HG02884 (cell line): Measurements from ENCODE around the gene ASGR1.
"Not testable (repeated sequence)": the region's sequence is repeated elsewhere in the genome, so short reads cannot be mapped to it uniquely, and the experiment has no call there.

Experiments used
- ATAC-seq: cut with Tn5 transposase; IDR thresholded peaks from one replicate; pipeline ENCODE4 v1.9.1; 2021; ENCODE audit warnings: mild to moderate bottlenecking, moderate library complexity; ENCODE audit not compliant: unreplicated experiment

The ASGR1 gene

DNA sequence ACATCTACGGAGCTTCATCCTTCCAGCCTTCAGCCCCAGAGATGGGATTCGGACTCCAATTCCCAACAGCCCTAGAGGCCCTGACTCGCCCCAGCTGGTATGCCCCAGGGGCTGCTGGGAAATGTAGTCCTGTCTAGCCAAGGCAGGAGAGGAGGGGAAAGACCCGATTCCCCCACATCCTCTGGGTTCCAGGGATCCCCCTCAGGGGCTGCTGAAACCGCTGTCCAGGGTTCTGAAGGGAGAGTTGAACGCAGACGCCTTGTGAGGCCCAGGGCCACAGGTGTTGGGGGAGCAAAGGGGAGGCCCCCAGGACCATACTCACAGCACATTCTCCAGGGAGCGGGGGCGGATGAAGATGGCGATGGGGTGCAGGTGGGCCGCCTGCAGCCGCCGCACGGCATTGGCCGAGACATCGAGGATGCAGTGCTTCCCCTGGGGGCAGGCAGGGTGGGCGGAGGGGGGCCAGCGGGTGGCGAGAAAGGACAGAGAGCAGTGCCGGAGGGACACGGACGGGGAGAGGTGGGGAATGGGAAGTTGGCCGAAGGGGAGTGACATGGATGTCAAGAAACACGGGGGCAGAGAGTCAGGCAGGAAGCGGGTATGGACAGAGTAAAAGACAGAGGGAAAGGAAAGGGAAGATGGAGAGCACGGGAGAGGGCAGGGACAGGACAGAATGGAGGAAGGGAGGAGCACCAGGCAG, 12.6 kb upstream of the ASGR1 start:
- ATAC-seq, result no peak

DNA sequence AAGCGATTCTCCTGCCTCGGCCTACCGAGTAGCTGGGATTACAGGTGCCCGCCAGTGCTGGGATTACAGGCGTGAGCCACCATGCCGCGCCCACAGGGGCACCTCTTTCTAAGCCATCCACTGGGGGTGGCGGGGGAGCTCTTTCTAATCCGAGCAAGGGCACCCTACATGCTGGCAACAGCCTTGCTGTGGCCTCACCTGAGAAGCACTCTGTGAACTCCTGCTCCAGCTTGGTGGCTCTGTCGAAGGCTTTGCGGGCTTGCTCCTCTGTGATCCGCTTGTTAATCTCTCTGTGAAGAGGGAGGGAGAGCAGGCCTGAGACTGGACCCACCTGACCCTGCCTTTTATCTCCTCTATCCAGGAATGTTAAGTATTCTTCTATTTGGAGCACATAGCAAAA, 11.9 kb upstream of the ASGR1 start:
- no peak for ATAC-seq

DNA sequence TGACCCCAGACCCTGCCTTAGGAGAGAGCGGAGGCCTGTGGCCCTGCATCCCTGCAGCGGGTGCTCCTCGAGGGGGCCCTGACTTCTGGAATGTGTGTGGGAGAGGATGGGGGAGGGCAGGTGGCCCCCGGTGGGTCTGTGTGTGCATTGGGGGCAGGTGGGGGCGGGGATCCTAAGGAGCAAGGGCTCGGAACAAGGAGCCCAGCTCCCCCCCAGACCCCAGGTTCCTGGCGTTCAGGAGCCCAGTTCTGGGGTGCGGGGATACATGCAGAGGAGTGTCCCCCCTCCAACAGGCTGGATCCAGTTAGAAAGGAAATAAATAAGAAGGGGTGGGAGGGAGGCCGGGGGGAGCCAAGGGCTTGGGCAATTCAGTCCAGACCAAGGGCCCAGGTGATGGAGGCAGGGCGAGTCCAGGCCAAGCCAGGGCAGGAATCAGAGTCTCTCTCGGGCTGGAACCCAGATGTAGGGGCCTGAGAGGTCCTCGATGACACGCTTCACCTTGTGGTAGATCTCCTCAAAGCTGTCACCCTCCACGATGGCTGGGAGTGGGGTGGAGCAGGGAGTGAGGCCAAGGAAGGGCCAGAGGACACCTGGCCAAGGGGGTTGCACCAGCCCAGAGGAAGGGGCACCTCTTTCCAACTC, 11.2 kb upstream of the ASGR1 start:
- no peak for ATAC-seq

DNA sequence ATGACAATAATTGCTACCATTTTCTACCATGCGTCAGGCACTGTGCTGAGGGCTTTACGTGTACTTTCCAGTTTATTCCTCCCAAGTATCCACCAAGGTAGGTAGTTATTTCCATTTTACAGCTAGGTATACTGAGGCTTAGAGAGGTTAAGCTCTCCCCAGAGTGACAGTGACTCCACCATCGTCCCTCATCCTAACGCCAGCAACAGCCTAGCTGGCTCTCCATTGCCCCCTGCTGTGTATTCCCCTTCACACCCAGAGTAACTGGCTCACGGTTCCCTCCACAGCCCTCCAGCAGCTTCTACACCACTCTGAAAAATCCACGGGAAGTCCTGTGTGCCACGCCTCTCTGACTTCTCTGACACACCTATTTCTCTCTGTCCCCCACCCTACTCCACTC, 7.1 kb upstream of the ASGR1 start:
- no peak for ATAC-seq

DNA sequence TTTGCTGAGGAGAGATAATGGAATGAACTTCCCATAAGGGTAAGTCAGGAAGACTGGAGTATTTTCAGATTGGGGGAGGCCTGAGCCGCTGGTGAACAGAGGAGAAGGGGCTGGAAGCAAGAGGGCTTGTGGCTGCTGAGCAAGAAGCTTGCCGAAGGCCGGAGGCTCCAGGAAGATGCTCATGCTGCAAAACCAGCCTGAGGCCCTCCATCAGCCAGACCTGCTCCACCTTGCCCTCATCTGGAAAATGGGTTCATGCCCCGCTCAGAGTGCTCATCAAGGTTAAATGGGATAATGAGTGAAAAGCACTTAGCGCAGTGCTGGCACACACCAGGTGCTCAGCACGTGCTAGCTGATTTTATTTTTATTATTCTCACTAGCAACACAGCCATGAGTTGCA, 5.5 kb upstream of the ASGR1 start:
- ATAC-seq, result no peak

DNA sequence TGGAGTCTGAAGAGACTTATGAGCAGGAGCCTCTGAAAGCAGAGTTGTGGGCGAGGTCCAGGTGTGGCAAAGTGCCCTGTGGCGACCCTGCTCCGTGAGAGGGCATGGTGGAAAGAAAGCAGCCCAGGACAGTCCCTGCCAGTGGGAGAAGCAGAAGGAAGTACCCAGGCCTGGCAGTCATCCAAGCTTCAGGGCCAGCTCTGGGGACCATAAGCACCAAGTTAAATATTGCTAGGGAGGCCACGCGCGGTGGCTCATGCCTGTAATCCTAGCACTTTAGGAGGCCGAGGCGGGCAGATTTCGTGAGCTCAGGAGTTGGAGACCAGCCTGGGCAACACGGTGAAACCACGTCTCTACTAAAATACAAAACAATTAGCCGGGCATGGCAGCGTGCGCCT, 4.9 kb upstream of the ASGR1 start:
- no peak for ATAC-seq

DNA sequence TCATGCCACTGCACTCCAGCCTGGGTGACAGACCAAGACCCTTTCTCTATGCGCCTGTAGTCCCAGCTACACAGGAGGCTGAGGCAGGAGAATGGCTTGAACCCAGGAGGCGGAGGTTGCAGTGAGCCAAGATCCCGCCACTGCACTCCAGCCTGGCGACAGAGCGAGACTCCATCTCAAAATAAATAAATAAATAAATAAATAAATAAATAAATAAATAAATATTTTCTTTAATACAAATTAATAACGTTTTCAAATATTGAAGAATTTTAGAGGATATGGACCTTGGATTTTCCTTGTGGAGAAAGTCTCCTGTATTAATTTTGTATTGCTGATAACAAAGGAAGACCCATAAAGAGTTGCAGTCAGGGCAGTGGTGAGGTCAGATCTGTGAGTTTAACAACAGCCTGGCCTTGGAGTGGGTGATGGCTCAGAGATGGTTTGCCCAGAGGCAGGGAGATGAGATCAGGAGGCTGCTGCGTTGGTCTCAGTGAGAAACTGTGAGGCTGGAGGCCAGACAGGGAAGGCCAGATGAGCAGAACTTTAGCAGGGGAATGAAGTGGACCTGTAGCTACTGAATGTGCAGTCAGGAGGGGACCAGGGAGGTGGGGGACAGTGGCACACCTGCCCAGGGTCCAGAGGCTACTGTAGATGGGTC, 4.4 kb upstream of the ASGR1 start:
- no peak for ATAC-seq

DNA sequence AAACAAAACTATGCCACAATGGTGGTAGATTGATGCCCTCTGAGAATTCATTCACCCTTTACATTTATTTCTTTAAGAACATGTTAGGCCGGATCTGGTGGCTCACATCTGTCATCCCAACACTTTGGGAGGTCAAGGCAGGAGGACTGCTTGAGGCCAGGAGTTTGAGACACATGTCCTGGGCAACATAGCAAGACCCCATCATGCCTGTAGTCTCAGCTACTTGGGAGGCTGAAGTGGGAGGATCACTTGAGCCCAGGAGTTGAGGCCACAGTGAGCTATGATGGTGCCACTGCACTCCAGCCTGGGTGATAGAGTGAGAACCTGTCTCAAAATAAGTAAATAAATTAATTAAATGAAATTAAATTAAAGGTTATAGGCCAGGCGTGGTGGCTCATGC, 2.9 kb upstream of the ASGR1 start:
- not testable (repeated sequence) for ATAC-seq

DNA sequence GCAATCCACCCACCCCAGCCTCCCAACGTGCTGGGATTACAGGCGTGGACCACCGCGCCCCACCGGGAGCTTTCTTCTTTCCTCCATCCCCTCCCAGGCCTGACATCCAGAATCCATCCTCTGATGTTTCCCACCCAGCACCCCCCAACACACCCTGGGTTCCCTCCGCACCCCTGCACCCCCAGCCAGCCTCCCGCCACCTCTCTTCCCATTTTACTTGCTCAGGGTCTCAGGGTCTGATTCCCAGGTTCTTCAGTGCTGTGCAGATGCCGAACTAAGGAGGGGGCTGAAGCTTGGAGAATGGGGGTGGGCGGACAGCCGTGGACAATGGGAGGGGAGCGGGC, 225 bp downstream of the ASGR1 start:
- ATAC-seq, result no peak

DNA sequence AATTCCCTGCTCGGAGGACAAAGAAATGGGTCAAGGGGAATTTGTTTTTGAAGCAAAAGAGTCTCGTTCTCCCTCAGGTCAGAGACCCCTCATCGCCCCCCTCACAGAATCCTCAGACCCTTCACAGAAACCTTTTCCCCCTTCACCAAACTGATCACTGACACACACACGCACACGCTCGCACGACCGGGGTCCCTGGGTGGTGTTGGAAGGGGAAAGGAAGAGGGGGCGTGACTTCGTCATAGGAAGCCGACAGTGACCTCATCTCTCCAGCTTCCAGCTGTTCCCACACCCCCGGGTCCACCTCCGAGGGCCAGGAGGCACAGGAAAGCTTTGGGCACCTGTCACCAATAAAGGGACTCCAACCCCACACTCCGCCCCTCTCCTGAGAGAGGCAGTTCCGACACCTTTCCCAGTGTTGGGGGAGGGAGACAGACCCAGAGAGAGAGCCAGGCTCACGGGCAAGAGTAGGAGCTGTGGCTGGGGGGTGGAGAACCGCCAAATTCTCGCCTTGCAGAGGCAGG, 1.2 kb downstream of the ASGR1 start:
- no peak for ATAC-seq

DNA sequence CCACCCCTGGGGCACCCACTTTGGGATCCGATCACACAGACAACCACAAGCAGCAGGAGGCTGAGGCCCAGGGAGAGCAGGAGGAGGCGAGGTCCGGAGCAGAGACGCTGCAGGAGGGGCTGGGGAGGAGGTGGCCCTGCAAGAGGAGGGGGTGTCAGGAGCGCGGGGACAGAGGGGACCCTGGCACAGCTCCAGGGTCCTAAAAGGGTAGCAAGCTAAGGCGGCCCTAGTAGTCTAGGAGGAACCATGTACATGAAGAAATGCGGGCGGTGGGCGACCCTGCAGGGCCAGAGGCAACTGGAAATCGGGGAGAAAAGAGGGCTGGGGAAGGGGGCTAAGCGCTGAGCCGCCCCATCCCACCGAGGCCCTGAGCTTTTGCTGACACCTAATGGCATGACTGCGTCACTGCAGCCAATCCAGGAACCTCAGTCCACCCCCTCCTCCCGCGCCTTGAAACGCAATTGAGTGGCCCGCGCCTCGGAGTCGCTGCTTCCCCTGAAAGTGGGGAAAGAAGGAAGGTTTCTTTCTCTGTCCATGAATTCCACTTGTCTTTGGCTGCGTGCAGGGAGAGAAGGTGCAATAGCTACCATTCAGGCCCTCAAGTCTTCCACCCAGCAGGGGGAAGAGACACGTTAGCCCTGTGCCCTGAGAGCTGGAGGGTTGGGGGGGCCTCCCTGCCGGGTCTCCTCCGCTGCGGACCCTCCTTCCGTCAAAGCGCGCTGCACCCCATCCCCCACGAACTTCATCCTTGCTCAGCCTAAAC, 1.8 kb downstream of the ASGR1 start:
- ATAC-seq, result no peak

DNA sequence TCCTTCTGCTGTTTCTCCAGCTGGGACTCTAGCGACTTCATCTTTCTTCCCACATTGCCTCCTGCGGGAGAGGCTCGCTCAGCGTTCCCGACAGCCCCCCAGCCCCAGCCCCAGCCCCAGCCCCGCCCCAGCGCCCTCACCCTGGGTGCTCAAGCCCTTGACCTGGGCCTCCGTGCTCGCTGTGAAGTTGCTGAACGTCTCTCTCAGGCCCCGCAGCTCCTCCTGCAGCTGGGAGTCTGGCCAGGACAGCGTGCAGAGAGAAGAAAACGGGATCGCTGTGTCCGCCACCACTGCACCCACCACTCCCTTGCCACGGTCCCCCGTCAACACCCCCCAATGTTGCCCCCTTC, 2.4 kb downstream of the ASGR1 start:
- ATAC-seq, result no peak

DNA sequence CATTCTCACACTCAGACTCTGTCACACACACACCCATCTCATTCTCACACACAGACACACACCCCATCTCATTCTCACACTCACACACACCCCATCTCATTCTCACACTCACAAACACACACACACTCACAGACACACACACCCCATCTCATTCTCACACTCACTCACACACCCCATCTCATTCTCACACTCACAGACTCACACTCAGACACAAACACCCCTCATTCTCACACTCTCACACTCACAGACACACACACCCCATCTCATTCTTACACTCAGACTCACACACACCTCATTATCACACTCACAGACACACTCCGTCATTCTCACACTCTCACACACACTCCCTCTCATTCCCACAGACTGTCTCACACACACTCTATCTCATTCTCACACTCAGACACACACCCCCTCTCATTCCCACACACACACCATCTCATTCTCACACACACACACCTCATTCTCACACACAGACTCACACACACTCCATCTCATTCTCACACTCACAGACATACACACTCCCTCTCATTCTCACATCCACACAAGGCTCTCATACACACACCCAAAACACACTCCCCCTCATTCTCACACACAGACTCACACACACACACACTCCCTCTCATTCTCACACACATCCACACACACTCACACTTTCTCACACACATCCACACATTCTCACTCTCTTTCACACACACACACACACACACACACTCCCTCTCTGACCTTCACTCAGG, 2.9 kb downstream of the ASGR1 start:
- ATAC-seq, result no peak

DNA sequence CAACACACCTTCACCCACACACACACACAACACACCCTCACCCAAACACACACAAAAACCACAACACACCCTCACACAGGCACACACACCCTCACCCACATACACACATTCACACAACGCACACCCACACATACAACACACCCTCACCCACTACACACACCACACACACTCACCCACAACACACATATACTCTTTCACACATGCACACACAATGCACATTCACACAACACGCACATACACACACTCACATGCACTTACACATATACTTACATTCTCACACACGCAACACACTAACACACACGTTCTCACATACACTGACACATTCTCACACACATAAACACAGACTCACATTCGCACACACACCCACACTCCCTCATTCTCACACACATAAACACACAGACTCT, 3.8 kb downstream of the ASGR1 start:
- no peak for ATAC-seq

DNA sequence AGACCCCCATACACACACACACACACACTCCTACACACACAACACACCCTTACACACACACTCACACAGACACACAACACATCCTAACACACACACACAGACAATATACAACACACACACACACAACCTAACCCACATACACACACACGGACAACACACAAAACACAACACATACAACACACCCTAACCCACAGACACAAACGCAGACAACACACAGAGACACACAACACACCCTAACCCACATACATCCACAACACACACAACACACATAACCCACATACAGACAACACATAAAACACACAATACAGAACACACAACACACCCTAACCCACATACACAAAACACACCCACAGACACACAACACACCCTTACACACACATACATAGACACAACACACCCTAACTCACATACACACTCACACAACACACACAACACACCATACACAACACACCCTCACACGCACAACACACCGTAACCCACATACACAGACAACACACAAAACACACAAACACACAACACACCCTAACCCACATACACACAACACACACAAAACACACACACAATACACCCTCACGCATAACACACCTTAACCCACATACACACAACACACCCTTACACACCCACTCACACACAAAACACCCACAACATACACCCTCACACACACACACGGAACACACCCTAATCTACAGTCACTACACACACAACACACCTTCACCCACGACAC, 4.4 kb downstream of the ASGR1 start:
- ATAC-seq, result no peak

DNA sequence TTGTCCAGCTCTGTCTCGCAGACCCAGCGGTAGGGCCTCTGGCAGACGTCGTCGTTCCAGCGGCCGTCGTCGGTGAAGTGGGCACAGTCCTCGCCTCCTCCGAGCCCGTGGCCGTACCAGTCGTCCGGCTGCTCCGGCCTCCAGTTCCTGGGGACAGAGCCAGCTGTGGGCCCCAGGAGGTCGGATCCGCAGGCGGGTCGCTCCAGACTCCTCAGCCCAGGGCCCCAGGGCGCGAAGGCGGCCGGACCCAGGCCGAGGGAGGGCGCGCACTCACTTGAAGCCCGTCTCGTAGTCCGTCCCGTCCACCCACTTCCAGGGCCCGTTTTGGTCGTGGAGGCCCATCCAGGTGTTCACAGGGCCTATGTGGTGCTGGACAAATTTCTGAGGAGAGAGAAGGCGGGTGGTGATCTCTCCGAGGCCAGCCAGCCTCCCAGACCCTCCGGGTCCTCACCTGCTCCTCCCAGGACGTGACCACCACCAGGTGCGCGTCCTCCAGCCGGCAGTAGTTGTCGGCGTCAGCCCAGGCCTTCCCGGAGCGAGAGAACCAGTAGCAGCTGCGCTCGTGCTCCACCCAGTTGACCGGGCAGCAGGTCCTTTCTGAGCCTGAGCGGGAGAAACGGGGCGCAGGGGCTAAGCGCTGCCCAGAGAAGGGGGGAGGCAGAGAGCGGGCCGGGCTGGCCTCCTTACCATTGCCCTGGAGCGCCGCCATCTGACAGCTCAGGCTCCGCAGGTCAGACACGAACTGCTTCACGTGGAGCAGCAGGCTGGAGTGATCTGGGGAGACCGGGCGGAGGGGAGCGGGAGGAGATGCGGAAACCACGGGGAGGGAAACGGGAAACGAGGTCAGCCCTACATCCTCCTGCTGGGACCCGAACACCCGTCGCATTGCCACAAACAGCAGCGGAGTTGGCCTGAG, 5.2 kb downstream of the ASGR1 start:
- no peak for ATAC-seq

DNA sequence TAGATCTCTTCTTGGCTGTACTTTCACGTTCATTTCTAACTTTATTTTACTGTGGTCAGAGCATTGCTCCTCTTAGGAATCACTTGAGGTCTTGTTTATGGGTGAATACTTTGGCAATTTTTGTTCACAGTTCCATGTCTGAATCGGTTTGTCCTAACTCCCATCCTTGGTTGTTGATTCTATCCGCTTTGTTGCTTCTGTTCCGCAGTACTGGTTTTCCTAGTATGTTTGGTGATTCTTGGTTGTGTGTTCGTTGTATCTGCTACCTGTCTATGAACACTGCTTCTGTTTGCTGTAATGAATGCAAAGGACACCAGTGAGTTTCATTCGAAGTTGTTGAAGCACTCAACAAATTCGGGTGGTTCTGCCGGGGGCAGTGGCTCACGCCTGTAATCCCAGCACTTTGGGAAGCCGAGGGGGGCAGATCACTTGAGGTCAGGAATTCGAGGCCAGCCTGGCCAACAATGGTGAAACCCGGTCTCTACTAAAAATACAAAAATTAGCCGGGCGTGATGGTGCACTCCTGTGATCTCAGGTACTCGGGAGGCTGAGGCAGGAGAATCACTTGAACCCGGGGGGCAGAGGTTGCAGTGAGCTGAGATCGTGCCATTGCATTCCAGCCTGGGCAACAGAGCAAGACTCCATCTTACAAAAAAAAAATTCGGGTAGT, 6.5 kb downstream of the ASGR1 start:
- not testable (repeated sequence) for ATAC-seq

DNA sequence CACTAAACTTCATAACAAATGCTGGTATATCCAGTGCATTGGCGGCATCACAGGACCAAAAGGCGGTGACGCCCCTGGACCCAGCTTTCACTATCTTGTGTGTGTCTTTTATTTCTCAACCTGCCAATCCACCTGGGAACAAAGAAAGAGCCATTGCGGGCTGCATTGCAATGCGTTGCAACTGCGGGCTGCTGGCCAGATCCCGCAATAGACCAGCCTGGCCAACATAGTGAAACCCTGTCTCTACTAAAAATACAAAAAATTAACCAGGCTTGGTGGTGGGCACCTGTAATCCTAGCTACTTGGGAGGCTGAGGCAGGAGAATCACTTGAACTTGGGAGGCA, 9.6 kb downstream of the ASGR1 start:
- ATAC-seq, result not testable (repeated sequence)
